ENCODE results near the gene COMP. TPM values are rescaled to one million over a fixed set of nuclear protein-coding genes. Genes with fewer than 3 reads are reported as not detected.
A peak's percentile ranks its signal among the peaks of the same experiment; 100 is the strongest.

Gene COMP
- total RNA-seq, 1 experiment from 2014 or later: not detected

DNA sequence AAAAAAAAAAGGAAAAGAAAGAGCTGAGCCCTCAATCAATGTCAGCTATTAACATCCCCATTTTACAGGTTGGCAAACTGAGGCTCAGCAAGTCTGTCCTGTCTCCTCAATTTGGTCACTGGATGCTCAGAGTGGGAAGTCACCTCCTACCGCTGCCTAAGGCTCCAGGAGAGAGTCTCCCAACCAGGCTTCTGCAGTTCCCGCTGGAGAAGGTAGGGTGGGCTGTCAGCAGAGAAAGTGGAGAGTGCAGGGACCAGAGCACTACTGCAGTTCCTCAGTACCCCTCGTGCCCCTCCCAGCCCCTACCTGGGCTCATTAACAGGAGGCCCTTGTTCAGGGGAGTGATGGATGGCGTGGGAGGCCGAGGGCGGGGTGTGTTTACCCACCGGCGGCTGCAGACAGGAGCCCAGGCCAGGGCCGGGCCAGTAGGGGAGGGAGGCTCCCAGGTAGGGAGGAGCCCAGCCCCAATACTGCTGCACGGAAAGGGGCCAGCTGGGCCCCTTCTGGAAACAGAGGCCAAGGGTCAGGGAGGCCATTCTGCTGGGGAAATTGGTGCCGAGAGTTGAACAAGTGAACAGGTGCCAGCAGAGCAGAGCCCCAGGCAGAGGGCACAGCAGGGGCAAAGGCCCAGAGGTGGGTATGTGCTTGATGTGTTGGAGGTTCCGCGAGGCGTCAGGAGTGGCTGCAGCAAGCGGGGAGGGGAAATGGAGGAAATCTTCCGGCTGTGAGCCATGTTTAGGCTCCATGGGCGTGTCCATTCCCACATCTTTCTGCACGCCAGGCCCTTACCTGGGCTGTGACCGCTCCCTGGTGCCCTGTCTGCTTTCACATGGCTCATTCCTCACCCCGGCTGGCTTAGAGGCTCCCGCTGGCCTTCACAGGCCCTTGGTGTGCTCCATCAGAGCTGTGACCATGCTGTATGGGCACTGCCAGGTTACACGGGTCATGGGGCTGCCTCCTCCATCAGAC lies 7.6 kb upstream of the COMP start:
- no peak overlapping the region for H3K4me3 ChIP-seq
- H3K36me3 ChIP-seq: no peaks in the 10 kb centered on the region
- no peaks in the 10 kb centered on the region for H3K4me1 ChIP-seq (replicated peaks)
- peaks cover 18% of the 10 kb centered on the region; the same call in 1 of the 2 replicates for H3K27me3 ChIP-seq (replicated peaks)
- H3K9me3 ChIP-seq (replicated peaks): no peaks in the 10 kb centered on the region
- DNase-seq (ENCODE audit: low read depth in 1 of 2, low spot score in 2 of 2): no peak
- no peak overlapping the region for H3K27ac ChIP-seq

DNA sequence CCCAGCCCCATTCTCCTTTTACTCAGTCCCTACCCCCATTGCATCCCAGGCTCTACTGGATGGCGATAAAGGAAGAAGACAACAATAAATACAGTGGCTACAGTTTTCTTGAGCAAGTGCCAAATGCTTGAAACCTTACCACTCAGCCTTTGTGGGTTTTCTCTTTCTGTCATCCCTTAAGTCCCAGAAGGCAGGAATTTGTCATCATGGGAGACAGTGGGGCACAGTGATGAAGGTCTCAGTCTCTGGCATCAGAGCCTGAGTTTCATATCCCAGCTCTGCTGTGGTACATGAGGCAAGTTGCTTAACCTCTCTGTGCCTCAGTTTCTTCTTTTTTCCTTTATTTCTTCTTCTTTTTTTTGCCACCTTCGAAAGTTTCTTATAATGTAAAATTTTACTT lies 5.1 kb upstream of the COMP start:
- no peaks in the 10 kb centered on the region for H3K9me3 ChIP-seq (replicated peaks)
- no peak for DNase-seq (ENCODE audit: low read depth in 1 of 2, low spot score in 2 of 2)
- peaks cover 43% of the 10 kb centered on the region for H3K27me3 ChIP-seq (replicated peaks)

DNA sequence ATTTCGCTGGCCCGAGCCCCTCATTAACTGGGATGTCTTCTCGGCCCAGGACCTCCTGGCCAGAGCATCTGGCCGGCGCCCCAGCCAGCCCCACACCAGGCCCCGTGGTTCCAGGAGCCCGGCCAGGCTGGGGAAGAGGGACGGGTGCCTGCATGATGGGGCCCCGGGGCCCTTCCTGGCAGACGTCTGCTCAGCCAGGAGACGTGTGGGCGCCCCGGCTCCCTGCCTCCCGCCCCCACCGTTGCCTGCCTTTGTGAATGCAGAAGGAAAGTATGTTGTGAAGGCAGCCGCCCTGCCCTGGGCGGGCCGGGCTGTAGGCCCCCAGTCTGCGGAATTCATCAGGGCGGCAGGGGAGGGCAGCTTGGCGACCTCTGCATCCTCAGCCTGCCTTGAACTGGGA lies 4.4 kb upstream of the COMP start:
- no peaks in the 10 kb centered on the region for H3K9me3 ChIP-seq (replicated peaks)
- DNase-seq (ENCODE audit: low read depth in 1 of 2, low spot score in 2 of 2): no peak
- no peaks in the 10 kb centered on the region; the same call in 1 of the 2 replicates for H3K4me1 ChIP-seq (replicated peaks)
- no peaks in the 10 kb centered on the region for H3K36me3 ChIP-seq
- no peak overlapping the region for H3K27ac ChIP-seq
- no peak overlapping the region for H3K4me3 ChIP-seq
- peaks cover 50% of the 10 kb centered on the region for H3K27me3 ChIP-seq (replicated peaks)

More for the DNA sequence above, 5.1 kb upstream of the COMP start:
- Histone ChIP-seq H3K27ac (no peak overlapping the region), H3K4me3 (no peak overlapping the region), H3K4me1 (replicated peaks) (no peaks in the 10 kb centered on the region), H3K36me3 (no peaks in the 10 kb centered on the region)

DNA sequence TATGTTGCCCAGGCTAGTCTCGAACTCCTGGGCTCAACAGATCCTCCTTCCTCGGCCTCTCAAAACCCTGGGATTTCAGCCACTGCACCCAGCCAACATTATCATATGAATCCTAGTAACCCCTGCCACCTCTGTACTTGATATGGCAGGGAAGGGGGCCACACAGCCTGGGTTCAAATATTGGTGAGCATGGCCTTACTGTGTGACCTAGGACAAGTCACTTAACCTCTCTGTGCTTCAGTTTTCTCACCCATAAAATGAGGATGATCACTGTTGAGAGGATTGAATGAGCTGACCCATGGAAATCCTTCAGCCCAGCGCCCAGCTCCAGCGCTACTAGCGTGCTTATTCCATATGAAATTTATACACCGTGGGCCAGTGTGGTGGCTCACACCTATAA lies 3.6 kb upstream of the COMP start:
- Histone ChIP-seq H3K4me1 (replicated peaks) (no peaks in the 10 kb centered on the region; the same call in 1 of the 2 replicates), H3K27me3 (replicated peaks) (peaks cover 56% of the 10 kb centered on the region), H3K9me3 (replicated peaks) (no peaks in the 10 kb centered on the region), H3K4me3 (no peak overlapping the region), H3K27ac (no peak overlapping the region), H3K36me3 (no peaks in the 10 kb centered on the region)
- DNase-seq (ENCODE audit: low read depth in 1 of 2, low spot score in 2 of 2): no peak

DNA sequence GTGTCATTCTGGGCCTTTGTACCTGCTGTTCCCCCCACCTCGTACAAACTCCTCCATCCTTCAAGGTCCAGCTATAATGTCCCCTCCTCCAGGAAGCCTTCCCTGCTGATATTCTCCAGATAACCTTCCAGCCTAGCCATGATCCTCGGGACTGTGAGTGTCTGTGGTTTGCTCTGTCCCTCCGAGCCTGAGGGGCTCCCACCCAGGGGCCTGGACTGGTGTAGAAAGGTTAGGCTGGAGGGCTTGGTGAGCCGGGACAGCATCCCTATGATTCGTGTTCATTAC lies 2.9 kb upstream of the COMP start:
- no peak for DNase-seq (ENCODE audit: low read depth in 1 of 2, low spot score in 2 of 2)
- Histone ChIP-seq H3K4me3 (no peak overlapping the region), H3K27ac (no peak overlapping the region), H3K27me3 (replicated peaks) (peaks cover 60% of the 10 kb centered on the region), H3K4me1 (replicated peaks) (no peaks in the 10 kb centered on the region; the same call in 1 of the 2 replicates), H3K9me3 (replicated peaks) (no peaks in the 10 kb centered on the region), H3K36me3 (no peaks in the 10 kb centered on the region)

DNA sequence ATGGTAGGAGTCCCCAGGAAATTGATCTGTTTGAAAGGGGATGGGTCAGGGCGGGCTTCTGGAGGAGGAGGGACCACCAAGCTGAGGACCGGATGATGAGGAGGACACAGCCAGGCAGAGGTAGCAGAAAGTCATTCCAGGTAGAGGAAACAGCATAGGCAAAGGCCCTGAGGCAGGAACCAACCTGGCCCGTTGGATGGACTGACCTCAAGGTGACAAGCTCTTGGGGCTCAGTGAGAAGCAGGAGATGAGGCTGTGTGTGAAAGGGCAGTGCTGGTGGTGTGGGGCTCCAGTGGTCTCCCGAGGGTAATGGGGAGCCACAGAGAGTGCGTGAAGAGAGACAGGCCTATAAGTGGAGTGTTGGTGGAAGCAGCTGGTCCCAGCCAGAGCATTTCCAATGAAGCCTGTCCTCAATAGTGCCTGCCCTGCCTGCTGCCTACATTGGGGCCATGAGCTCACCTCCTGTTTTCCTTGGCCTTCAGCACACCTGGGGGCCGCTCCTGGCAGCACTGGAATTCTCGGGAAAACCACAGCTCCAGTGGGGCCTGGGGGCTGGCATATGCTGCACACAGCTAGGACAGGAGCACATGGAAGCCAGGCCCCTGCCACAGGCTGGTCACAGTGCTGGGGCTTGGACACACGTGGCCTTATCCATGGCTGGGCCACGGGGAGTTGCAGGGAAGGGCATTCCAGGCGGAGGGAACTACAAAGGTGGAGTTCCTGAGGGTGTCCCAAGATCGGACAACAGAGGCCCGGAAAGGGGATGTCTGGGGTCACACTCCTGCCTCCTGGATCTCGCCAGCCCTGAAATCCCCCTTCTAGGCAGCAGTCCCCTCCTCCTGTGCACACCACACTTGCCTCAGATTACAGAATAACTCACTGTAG lies 2.3 kb upstream of the COMP start:
- no peaks in the 10 kb centered on the region; the same call in 1 of the 2 replicates for H3K4me1 ChIP-seq (replicated peaks)
- H3K27ac ChIP-seq: no peak overlapping the region
- H3K9me3 ChIP-seq (replicated peaks): no peaks in the 10 kb centered on the region
- H3K36me3 ChIP-seq: no peaks in the 10 kb centered on the region
- H3K4me3 ChIP-seq: no peak overlapping the region
- DNase-seq (ENCODE audit: low read depth in 1 of 2, low spot score in 2 of 2): no peak
- peaks cover 60% of the 10 kb centered on the region for H3K27me3 ChIP-seq (replicated peaks)

DNA sequence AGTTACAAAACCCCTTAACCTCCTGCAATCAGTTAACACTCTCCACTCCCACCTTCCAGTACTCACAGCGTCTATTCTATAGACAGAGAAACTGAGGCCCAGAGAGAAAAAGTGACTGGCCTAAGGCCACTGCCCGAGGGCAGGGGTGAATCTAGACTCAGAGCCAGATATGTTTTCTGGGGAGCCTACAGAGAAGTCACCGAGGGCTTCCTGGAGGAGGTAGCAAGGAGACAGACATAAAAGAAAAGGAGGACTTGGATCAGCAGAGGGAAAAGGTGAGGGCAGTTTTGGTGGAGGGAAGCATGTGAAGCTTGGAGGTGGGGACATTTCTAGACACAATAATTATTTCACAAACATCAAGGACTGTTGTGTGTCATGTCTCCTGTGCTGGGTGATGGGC lies 1.6 kb upstream of the COMP start:
- Histone ChIP-seq H3K4me1 (replicated peaks) (no peaks in the 10 kb centered on the region; the same call in 1 of the 2 replicates), H3K27ac (no peak overlapping the region), H3K4me3 (no peak overlapping the region), H3K36me3 (no peaks in the 10 kb centered on the region), H3K9me3 (replicated peaks) (no peaks in the 10 kb centered on the region), H3K27me3 (replicated peaks) (peaks cover 58% of the 10 kb centered on the region)
- DNase-seq (ENCODE audit: low read depth in 1 of 2, low spot score in 2 of 2): no peak

DNA sequence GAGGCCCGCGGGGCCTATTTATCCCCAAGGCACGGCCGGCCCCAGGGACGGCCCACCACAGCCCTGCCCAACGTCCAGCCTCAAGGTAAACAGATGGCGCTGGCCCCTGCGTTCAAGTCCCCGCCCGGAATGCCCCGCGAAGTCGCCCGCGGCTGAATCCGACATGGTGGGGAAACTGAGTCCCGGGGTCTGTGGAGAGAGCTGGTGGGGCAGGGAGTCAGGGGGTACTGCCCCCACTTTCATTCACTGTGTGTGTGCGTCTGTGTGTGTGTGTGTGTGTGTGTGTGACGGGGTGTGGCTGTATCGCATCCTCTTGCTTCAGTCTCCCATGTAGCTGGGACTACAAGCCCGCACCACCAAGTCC lies 192 bp upstream of the COMP start:
- H3K4me3 ChIP-seq: no peak overlapping the region
- peaks cover 52% of the 10 kb centered on the region for H3K27me3 ChIP-seq (replicated peaks)

DNA sequence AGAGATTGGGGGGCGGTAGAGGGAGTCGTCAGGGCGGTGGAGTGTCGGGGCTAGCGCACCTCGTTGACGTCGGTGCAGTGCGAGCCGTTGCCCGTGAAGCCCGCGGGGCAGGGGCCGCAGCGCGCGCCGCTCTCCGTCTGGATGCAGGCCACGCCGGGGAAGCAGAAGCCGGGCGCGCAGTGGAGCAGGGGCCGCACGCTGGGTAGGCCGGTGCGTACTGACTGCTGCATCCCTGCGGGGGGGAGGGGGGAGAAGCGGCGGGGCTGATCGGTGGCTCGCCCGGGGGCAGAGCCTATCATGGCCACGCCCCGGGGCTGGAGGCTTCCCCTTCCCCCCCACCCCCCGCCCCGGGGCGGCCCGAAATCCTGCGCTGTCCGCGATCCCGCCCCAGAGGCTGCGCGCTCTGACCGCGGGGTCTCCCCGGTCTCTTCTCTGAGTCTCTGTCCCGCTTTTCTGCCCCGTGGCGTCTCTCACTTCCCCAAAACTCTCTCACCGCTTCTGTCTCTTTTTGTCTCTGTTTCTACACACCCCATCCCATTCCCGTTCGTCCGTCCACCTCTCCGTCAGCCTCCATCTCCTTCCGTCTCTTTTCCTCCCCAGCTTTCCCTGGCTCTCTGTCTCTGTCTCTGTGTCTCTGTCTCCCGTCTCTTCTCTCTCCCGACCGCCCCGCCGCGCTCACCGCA lies 1.1 kb downstream of the COMP start:
- Histone ChIP-seq H3K9me3 (replicated peaks) (no peaks in the 10 kb centered on the region), H3K27me3 (replicated peaks) (peaks cover 47% of the 10 kb centered on the region), H3K4me3 (no peak overlapping the region), H3K4me1 (replicated peaks) (peaks cover 3% of the 10 kb centered on the region; the same call in 1 of the 2 replicates), H3K27ac (no peak overlapping the region), H3K36me3 (no peaks in the 10 kb centered on the region)
- DNase-seq (ENCODE audit: low read depth in 1 of 2, low spot score in 2 of 2): no peak

More for the DNA sequence above, 192 bp upstream of the COMP start:
- H3K36me3 ChIP-seq: no peaks in the 10 kb centered on the region
- no peaks in the 10 kb centered on the region; the same call in 1 of the 2 replicates for H3K4me1 ChIP-seq (replicated peaks)
- peak in 1 of 2 experiments; percentile 39 for DNase-seq (ENCODE audit: low read depth in 1 of 2, low spot score in 2 of 2)
- H3K9me3 ChIP-seq (replicated peaks): no peaks in the 10 kb centered on the region
- H3K27ac ChIP-seq: no peak overlapping the region

DNA sequence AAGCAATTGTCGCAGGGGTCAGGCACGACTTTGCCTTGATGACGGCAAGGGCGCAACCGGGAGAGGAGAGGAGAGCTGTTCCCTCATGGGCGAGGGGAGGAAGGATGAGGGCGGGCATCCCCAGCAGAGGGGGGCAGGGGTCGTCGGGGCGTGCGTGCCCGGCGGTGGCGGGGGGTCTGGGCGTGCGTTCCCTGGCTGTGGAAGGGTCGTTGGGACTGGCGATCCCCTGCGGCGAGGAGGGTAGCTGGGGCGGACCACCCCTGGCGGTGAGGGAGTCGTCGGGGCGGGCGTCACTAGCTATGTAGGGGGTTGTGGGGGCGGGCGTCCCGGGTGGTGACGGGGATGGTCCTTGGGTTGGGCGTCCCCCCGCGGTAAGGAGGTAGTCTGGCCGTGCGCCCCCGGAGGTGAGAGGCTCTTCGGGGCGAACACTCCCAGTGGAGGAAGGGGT lies 1.7 kb downstream of the COMP start:
- Histone ChIP-seq H3K9me3 (replicated peaks) (no peaks in the 10 kb centered on the region), H3K4me1 (replicated peaks) (peaks cover 3% of the 10 kb centered on the region; the same call in 1 of the 2 replicates), H3K27me3 (replicated peaks) (peaks cover 45% of the 10 kb centered on the region), H3K27ac (no peak overlapping the region), H3K4me3 (no peak overlapping the region), H3K36me3 (no peaks in the 10 kb centered on the region)
- DNase-seq (ENCODE audit: low read depth in 1 of 2, low spot score in 2 of 2): no peak

DNA sequence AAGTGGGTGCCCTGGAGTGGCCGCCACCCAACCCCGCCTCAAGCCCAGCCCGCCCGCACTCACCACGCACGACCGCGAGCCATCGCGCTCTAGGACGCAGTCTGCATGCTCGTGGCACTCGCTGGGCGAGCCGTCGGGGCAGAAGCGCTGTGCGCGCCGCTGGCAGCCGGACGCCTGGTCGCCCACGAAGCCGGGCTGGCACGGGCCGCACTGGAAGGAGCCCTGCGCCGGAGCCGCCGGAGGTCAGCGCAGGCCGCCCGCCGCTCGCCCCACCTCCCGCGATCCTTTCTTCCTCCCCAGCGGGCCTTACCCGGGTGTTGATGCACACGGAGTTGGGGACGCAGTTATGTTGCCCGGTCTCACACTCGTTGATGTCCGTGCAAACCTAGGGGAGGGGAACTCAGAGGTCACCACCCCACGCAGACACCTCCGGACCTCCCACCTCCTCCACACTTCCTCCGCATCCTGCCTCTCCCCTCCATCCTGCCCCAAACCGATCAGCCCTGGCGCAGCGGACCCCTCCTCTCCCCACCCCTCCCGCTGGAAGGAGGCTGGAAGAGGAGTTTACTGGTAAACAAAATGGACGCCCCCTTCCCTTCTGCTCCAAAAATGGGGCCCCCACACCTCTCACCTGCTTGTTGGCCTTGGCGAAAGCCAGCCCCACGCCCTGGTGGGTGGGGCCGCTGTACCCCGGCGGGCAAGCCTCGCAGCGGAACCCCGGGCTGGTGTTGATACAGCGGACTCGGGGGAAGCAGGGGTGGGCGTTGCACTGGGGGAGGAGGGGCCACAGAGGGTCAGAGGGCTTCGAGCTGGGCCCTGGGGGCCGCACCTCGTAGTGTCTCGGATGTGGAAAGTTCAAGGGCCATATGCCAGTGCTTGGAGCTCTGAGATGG lies 2.3 kb downstream of the COMP start:
- peaks cover 43% of the 10 kb centered on the region for H3K27me3 ChIP-seq (replicated peaks)
- H3K9me3 ChIP-seq (replicated peaks): no peaks in the 10 kb centered on the region
- no peak for DNase-seq (ENCODE audit: low read depth in 1 of 2, low spot score in 2 of 2)
- H3K4me1 ChIP-seq (replicated peaks): peaks cover 3% of the 10 kb centered on the region; the same call in 1 of the 2 replicates
- no peak overlapping the region for H3K4me3 ChIP-seq
- H3K27ac ChIP-seq: no peak overlapping the region
- no peaks in the 10 kb centered on the region for H3K36me3 ChIP-seq

DNA sequence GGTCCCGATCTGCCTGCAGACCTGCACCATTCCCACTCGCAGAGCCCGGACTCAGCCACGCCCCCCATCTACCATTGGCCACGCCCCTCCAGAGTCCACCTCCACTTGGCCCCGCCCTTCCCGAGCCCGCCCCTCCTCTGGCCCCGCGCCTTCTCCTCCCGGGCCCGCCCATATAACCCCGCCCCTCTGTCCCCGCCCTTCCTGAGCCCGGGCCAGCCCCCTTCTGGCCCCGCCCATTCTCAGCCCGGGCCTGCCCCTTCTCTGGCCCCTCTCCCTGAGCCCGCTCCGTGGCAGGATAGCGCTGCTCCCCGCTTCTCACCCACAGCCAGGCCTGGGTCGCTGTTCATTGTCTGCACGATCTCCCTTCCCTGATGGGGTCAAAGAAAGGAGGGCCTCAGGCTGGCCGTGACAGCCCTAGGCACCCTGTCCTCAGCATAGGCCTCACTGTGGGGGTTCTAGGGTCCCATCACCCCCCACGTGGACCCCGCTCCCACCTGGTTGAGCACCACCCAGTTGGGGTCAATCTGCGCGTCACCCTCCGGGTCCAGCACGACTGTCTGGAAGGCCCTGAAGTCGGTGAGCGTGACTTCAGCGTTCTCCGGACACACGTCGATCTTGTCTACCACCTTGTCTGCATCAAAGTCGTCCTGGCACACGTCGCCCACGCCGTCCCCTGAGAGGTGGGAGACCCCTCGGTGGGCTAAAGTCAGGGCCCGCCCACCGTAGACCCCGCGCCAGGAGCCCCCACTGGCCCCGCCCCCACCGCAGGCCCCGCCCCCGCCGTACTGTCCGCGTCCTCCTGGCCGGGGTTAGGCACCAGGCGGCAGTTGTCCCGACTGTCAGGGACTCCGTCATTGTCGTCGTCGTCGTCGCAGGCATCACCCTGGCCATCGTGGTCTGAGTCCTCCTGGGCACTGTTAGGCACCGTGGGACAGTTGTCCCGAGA lies 5.7 kb downstream of the COMP start:
- DNase-seq (ENCODE audit: low read depth in 1 of 2, low spot score in 2 of 2): peak in 1 of 2 experiments; percentile 74
- no peaks in the 10 kb centered on the region for H3K36me3 ChIP-seq
- H3K4me1 ChIP-seq (replicated peaks): 0 out of 2 replicates have a peak, but pooled peaks cover 3% of the 10 kb centered on the region
- H3K27me3 ChIP-seq (replicated peaks): peaks cover 10% of the 10 kb centered on the region
- H3K9me3 ChIP-seq (replicated peaks): no peaks in the 10 kb centered on the region
- no peak overlapping the region for H3K27ac ChIP-seq
- H3K4me3 ChIP-seq: no peak overlapping the region

All from SJSA1 (cell line).